NCI-H1092 treated with DMSO at 0.1 percent for 48 hours (cell line): ENCODE measurements around the gene DOCK11.
"Not testable (repeated sequence)": the region's sequence is repeated elsewhere in the genome, so short reads cannot be mapped to it uniquely, and the experiment has no call there.

Experiments used
- DNase-seq: peaks from one replicate; lab custom pipeline; 2025; lab: John Stamatoyannopoulos, UW

Gene DOCK11

GRCh38 chrX:118495061-118495921, at the start of gene DOCK11:
Gene DOCK11 (plus strand): TSS chrX:118495815. CDS start chrX:118495972, 157 bp downstream.
- peak; percentile 45 for DNase-seq

- no peak for DNase-seq
Measured at GRCh38 chrX:118448273-118448783, 47.3 kb upstream of the DOCK11 start.

GRCh38 chrX:118455013-118455412, 40.6 kb upstream of the DOCK11 start:
- no peak for DNase-seq

- peak; percentile 62 for DNase-seq
Measured at GRCh38 chrX:118459494-118459893, 36.1 kb upstream of the DOCK11 start.

GRCh38 chrX:118464501-118464900, 31.1 kb upstream of the DOCK11 start:
- DNase-seq = no peak

- no peak for DNase-seq
Measured at GRCh38 chrX:118468122-118468521, 27.5 kb upstream of the DOCK11 start.

GRCh38 chrX:118470721-118471347, 24.8 kb upstream of the DOCK11 start:
- not testable (repeated sequence) for DNase-seq

GRCh38 chrX:118474586-118474985, 21.0 kb upstream of the DOCK11 start:
- DNase-seq = no peak

GRCh38 chrX:118475903-118476302, 19.7 kb upstream of the DOCK11 start:
- DNase-seq = no peak

GRCh38 chrX:118480172-118480571, 15.4 kb upstream of the DOCK11 start:
- no peak for DNase-seq

- DNase-seq = not testable (repeated sequence)
Measured at GRCh38 chrX:118482384-118482783, 13.2 kb upstream of the DOCK11 start.

GRCh38 chrX:118484216-118484903, 11.3 kb upstream of the DOCK11 start:
- DNase-seq = no peak

GRCh38 chrX:118486693-118487092, 8.9 kb upstream of the DOCK11 start:
- not testable (repeated sequence) for DNase-seq

GRCh38 chrX:118493016-118493415, 2.6 kb upstream of the DOCK11 start:
- no peak for DNase-seq

GRCh38 chrX:118493653-118494297, 1.8 kb upstream of the DOCK11 start:
- DNase-seq = no peak

GRCh38 chrX:118495958-118496762, 545 bp downstream of the DOCK11 start:
- peak; percentile 34 for DNase-seq

GRCh38 chrX:118496763-118497079, 1.1 kb downstream of the DOCK11 start:
- DNase-seq = no peak

GRCh38 chrX:118497180-118497818, 1.7 kb downstream of the DOCK11 start:
- DNase-seq = no peak

GRCh38 chrX:118498351-118498750, 2.7 kb downstream of the DOCK11 start:
- DNase-seq = no peak

- no peak for DNase-seq
Measured at GRCh38 chrX:118498755-118499154, 3.1 kb downstream of the DOCK11 start.

GRCh38 chrX:118499295-118499694, 3.7 kb downstream of the DOCK11 start:
- DNase-seq = peak; percentile 16
